A549 (cell line): ENCODE data around the gene PLEKHA5. TPM values are rescaled to one million over a fixed set of nuclear protein-coding genes. Genes with fewer than 3 reads are reported as not detected.
"Not testable (repeated sequence)": the region's sequence is repeated elsewhere in the genome, so short reads cannot be mapped to it uniquely, and the experiment has no call there.

ENCODE experiments used
- ATAC-seq, 2 experiments: fragments of 200-7000 bp in 1 of 2; fragments of >200 bp in 1 of 2; cut with Nextera tagmentation in 1 of 2; cut with Tn5 transposase in 1 of 2; 3 replicates each; pipeline versions ENCODE4 v1.8.0 to v1.9.1; 2018 to 2020; ENCODE audit warnings: mild to moderate bottlenecking in 1 of 2, moderate library complexity in 1 of 2
- CTCF ChIA-PET: fragments of 300-600 bp; sonication (Branson Sonifier 250); formaldehyde crosslinking; extraction: SDS; loops from one replicate; lab custom pipeline; 2021; ENCODE audit warnings: antibody characterized with exemption, inconsistent platforms; lab: Yijun Ruan, JAX
- POLR2A ChIA-PET: fragments of 350-600 bp; formaldehyde crosslinking; extraction: SDS; loops from one replicate; lab custom pipeline; 2021; ENCODE audit warnings: antibody characterized with exemption, inconsistent platforms; lab: Yijun Ruan, JAX
- DNase-seq, 2 experiments: peaks; one replicate each; pipeline versions ENCODE4 v3.0.0 to v3.0.0-alpha.2; 2011 to 2016; ENCODE audit warnings: low read depth in 1 of 2, low spot score in 1 of 2
- FAIRE-seq: peaks from 2 replicates; lab custom pipeline; 2011; peaks lifted over from hg19 to GRCh38; lab: Jason Lieb, UNC
- H3K27ac ChIP-seq, 2 experiments: fragments of >200 bp; sonication (Bioruptor Twin); formaldehyde crosslinking; 3 replicates each; pipeline ENCODE4 v1.5.1; 2016 to 2017
- H3K4me1 ChIP-seq: fragments of >200 bp; sonication (Bioruptor Twin); formaldehyde crosslinking; 3 replicates; pipeline ENCODE4 v1.6.1; 2016
- H3K4me2 ChIP-seq: fragments of >200 bp; sonication (Bioruptor Twin); formaldehyde crosslinking; 3 replicates; pipeline ENCODE4 v1.6.1; 2016
- H3K4me3 ChIP-seq: fragments of >200 bp; sonication (Bioruptor Twin); formaldehyde crosslinking; 3 replicates; pipeline ENCODE4 v1.5.1; 2016
- H3K9me3 ChIP-seq: fragments of >200 bp; sonication (Bioruptor Twin); formaldehyde crosslinking; 3 replicates; pipeline ENCODE4 v1.6.1; 2016
- BHLHE40 ChIP-seq: IDR thresholded peaks from 2 replicates; pipeline ENCODE4 v1.6.1; 2012; ENCODE audit warnings: low read depth, low read length, inconsistent platforms
- CBX8 ChIP-seq: fragments of 200-600 bp; sonication (generic); IDR thresholded peaks from 2 replicates; pipeline ENCODE4 v1.6.1; 2016
- CEBPB ChIP-seq, 2 experiments: fragments of >200 bp in 1 of 2; sonication (Bioruptor Twin) in 1 of 2; formaldehyde crosslinking in 1 of 2; IDR thresholded peaks; 2 replicates each; pipeline ENCODE4 v1.6.1; 2012 to 2016
- EHF ChIP-seq: fragments of 250-450 bp; sonication (Bioruptor Pico); IDR thresholded peaks from 2 replicates; pipeline ENCODE4 v1.5.0; 2020; ENCODE audit warnings: mild to moderate bottlenecking
- EHMT2 ChIP-seq: fragments of 200-600 bp; sonication (generic); IDR thresholded peaks from 2 replicates; pipeline ENCODE4 v1.6.1; 2016; ENCODE audit warnings: antibody characterized with exemption, low read depth, mild to moderate bottlenecking, moderate library complexity
- EP300 ChIP-seq, 2 experiments: fragments of >200 bp; sonication (Bioruptor Twin); formaldehyde crosslinking; IDR thresholded peaks; 2 replicates in 1 of 2; 3 replicates in 1 of 2; pipeline ENCODE4 v1.6.1; 2016 to 2017
- HOXB5 ChIP-seq: fragments of 250-450 bp; sonication (Bioruptor Pico); IDR thresholded peaks from 2 replicates; pipeline ENCODE4 v1.5.0; 2020; ENCODE audit warnings: mild to moderate bottlenecking, moderate library complexity
- JUN ChIP-seq, 2 experiments: fragments of >200 bp; sonication (Bioruptor Twin); formaldehyde crosslinking; IDR thresholded peaks; 2 replicates in 1 of 2; 3 replicates in 1 of 2; pipeline ENCODE4 v1.6.1; 2016 to 2017
- JUNB ChIP-seq: fragments of >200 bp; sonication (Bioruptor Twin); formaldehyde crosslinking; IDR thresholded peaks from 2 replicates; pipeline ENCODE4 v1.6.1; 2016
- KDM5A ChIP-seq: fragments of 200-600 bp; sonication (generic); IDR thresholded peaks from 2 replicates; pipeline ENCODE4 v1.6.1; 2016; ENCODE audit warnings: antibody characterized with exemption, mild to moderate bottlenecking
- MAFK ChIP-seq: fragments of 450-650 bp; IDR thresholded peaks from 2 replicates; pipeline ENCODE4 v1.6.1; 2014; ENCODE audit not compliant: partially characterized antibody
- NFE2L2 ChIP-seq: fragments of 150-350 bp; conservative IDR thresholded peaks from 2 replicates; pipeline ENCODE4 v1.6.1; 2014; ENCODE audit warnings: low read length
- POLR2A ChIP-seq: IDR thresholded peaks from 2 replicates; pipeline ENCODE4 v1.6.1; 2012; ENCODE audit warnings: mild to moderate bottlenecking, low read length
- POLR2AphosphoS2 ChIP-seq: conservative IDR thresholded peaks from 2 replicates; pipeline ENCODE4 v1.6.1; 2012; ENCODE audit warnings: low read length, improper control_type of control experiment, inconsistent platforms
- RARB ChIP-seq: fragments of 250-450 bp; sonication (Bioruptor Pico); IDR thresholded peaks from 2 replicates; pipeline ENCODE4 v1.8.0; 2021; ENCODE audit warnings: mild to moderate bottlenecking, moderate library complexity
- SREBF2 ChIP-seq: fragments of 450-650 bp; IDR thresholded peaks from 2 replicates; pipeline ENCODE4 v1.6.1; 2014; ENCODE audit warnings: mild to moderate bottlenecking, moderate library complexity
- TP53 ChIP-seq: fragments of 250-450 bp; sonication (Bioruptor Pico); IDR thresholded peaks from 2 replicates; pipeline ENCODE4 v1.5.0; 2021; ENCODE audit warnings: mild to moderate bottlenecking, moderate library complexity
- ZFP36 ChIP-seq: fragments of 450-650 bp; IDR thresholded peaks from 2 replicates; pipeline ENCODE4 v1.6.1; 2014; ENCODE audit warnings: borderline replicate concordance; ENCODE audit not compliant: partially characterized antibody
- WGBS: methylation state at CpG from one replicate; pipeline ENCODE4 v1.1.6; 2017; ENCODE audit errors: missing lambda C conversion rate; 5-methylcytosine and 5-hydroxymethylcytosine counted together
- polyA plus RNA-seq, 4 experiments: library from polyadenylated mRNA; depleted of rRNA in 3 of 4; stranded (reverse); fragments of >200 nt; fragmentation: RNase III in 1 of 4; extraction: RNeasy Plus Mini Kit Qiagen cat#74134 plus additional on column Dnase treatment in 1 of 4; gene quantifications; 2 replicates in 3 of 4; 3 replicates in 1 of 4; pipeline ENCODE4 v1.2.3, GENCODE V29; 2011 to 2017
- TF ChIP-seq, protein P1 (sequence below): IDR thresholded peaks from 2 replicates; pipeline ENCODE4 v1.6.1; 2012; ENCODE audit warnings: low read depth, borderline replicate concordance
- TF ChIP-seq, protein P2 (sequence below): fragments of 250-450 bp; sonication (Bioruptor Pico); IDR thresholded peaks from 2 replicates; pipeline ENCODE4 v1.5.0; 2021; ENCODE audit warnings: mild to moderate bottlenecking, moderate library complexity, borderline replicate concordance
- TF ChIP-seq, protein P3 (sequence below): IDR thresholded peaks from 2 replicates; pipeline ENCODE4 v1.6.1; 2012
- TF ChIP-seq, protein P4 (sequence below): IDR thresholded peaks from 2 replicates; pipeline ENCODE4 v1.6.1; 2012
- TF ChIP-seq, protein P5 (sequence below): fragments of >200 bp; sonication (Bioruptor Twin); formaldehyde crosslinking; IDR thresholded peaks from 2 replicates; pipeline ENCODE4 v1.6.1; 2016
- TF ChIP-seq, protein P6 (sequence below): fragments of 200-600 bp; sonication (generic); IDR thresholded peaks from 2 replicates; pipeline ENCODE4 v1.6.1; 2016; ENCODE audit warnings: antibody characterized with exemption, mild to moderate bottlenecking, moderate library complexity
- TF ChIP-seq, protein P7 (sequence below): fragments of >200 bp; sonication (Bioruptor Twin); formaldehyde crosslinking; IDR thresholded peaks from 3 replicates; pipeline ENCODE4 v1.5.1; 2016
- TF ChIP-seq, protein P8 (sequence below): fragments of 450-650 bp; IDR thresholded peaks from 2 replicates; pipeline ENCODE4 v1.6.1; 2014; ENCODE audit warnings: antibody characterized with exemption

Gene PLEKHA5
- polyA plus RNA-seq, 2 of the 4 experiments (the other 2 are of a cell fraction) = 7.6 to 13.2 TPM

DNA sequence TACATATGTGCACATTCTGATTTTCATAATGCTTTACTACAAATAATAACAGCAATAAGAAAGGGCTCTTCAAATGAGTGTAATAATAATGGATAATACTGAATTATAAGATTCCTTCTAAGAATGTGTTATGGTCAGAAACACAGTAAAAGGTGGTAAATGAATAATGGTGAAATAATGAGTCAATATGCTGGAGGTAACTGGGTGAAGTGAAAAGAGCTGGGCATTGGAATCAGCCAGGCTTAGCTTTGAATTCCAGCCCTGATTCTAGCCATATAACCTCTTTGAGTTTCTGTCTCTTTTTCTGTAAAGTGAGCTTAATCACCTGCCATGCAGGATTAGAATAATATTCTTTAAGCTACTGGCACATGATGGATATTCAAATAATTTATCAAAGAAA is 39.1 kb downstream of the PLEKHA5 start:
- no peak for TF ChIP-seq KDM5A
- TF ChIP-seq CBX8 = no peak
- TF ChIP-seq, protein P1, sequence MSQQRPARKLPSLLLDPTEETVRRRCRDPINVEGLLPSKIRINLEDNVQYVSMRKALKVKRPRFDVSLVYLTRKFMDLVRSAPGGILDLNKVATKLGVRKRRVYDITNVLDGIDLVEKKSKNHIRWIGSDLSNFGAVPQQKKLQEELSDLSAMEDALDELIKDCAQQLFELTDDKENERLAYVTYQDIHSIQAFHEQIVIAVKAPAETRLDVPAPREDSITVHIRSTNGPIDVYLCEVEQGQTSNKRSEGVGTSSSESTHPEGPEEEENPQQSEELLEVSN = no peak
- TF ChIP-seq, protein P2, sequence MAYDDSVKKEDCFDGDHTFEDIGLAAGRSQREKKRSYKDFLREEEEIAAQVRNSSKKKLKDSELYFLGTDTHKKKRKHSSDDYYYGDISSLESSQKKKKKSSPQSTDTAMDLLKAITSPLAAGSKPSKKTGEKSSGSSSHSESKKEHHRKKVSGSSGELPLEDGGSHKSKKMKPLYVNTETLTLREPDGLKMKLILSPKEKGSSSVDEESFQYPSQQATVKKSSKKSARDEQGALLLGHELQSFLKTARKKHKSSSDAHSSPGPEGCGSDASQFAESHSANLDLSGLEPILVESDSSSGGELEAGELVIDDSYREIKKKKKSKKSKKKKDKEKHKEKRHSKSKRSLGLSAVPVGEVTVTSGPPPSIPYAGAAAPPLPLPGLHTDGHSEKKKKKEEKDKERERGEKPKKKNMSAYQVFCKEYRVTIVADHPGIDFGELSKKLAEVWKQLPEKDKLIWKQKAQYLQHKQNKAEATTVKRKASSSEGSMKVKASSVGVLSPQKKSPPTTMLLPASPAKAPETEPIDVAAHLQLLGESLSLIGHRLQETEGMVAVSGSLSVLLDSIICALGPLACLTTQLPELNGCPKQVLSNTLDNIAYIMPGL (CRISPR knock-in tag) = no peak
- TF ChIP-seq, protein P3, sequence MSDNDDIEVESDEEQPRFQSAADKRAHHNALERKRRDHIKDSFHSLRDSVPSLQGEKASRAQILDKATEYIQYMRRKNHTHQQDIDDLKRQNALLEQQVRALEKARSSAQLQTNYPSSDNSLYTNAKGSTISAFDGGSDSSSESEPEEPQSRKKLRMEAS = no peak
- no peak for TF ChIP-seq EHF (CRISPR knock-in tag)
- TF ChIP-seq HOXB5 (CRISPR knock-in tag) = no peak
- TF ChIP-seq POLR2A = no peak
- TF ChIP-seq, protein P4, sequence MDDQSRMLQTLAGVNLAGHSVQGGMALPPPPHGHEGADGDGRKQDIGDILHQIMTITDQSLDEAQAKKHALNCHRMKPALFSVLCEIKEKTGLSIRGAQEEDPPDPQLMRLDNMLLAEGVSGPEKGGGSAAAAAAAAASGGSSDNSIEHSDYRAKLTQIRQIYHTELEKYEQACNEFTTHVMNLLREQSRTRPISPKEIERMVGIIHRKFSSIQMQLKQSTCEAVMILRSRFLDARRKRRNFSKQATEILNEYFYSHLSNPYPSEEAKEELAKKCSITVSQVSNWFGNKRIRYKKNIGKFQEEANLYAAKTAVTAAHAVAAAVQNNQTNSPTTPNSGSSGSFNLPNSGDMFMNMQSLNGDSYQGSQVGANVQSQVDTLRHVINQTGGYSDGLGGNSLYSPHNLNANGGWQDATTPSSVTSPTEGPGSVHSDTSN = no peak
- TF ChIP-seq MAFK = no peak
- TF ChIP-seq TP53 (CRISPR knock-in tag) = no peak
- TF ChIP-seq SREBF2 = no peak
- TF ChIP-seq, protein P5, sequence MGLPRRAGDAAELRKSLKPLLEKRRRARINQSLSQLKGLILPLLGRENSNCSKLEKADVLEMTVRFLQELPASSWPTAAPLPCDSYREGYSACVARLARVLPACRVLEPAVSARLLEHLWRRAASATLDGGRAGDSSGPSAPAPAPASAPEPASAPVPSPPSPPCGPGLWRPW = no peak
- no peak for TF ChIP-seq NFE2L2
- no peak for TF ChIP-seq ZFP36
- TF ChIP-seq, all 56 proteins: peak for 0
- DNase-seq (no peak), ATAC-seq (no peak), FAIRE-seq (no peak)
- Histone ChIP-seq H3K9me3 (no peaks in the 10 kb centered on the region), H3K4me2 (no peak overlapping the region), H3K4me3 (no peak overlapping the region), H3K27ac (no peak overlapping the region), H3K4me1 (peaks cover 5% of the 10 kb centered on the region; the same call in 1 of the 3 replicates)
- CTCF ChIA-PET = no interaction called here
- POLR2A ChIA-PET = no interaction called here

DNA sequence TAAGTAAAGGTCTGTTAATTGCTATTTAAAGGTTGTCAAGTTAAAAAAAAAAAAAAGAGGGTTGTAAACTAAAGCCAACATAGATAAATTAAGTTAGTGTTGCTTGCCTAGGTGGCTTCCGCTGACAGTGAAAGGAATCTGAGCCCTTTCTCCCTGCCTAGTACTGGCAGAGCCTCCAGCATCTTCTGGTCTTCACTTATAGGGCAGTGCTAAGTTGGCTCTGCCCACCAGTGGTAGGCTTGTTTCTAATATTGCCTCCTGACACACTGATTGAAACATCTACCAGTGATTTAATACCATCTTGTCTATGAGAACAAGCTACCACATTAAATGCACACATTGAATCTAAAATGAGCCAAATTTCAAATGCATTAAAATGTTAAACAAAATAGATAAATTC is 39.7 kb downstream of the PLEKHA5 start:
- FAIRE-seq = no peak
- no peak for DNase-seq
- TF ChIP-seq POLR2AphosphoS2 = no peak
- no peak for TF ChIP-seq ZFP36
- no peak for TF ChIP-seq EP300 (IDR thresholded peaks at IDR 0.05)
- TF ChIP-seq JUN (IDR thresholded peaks at IDR 0.05) = no peak
- no peak for TF ChIP-seq RARB (CRISPR knock-in tag)
- TF ChIP-seq, protein P6, sequence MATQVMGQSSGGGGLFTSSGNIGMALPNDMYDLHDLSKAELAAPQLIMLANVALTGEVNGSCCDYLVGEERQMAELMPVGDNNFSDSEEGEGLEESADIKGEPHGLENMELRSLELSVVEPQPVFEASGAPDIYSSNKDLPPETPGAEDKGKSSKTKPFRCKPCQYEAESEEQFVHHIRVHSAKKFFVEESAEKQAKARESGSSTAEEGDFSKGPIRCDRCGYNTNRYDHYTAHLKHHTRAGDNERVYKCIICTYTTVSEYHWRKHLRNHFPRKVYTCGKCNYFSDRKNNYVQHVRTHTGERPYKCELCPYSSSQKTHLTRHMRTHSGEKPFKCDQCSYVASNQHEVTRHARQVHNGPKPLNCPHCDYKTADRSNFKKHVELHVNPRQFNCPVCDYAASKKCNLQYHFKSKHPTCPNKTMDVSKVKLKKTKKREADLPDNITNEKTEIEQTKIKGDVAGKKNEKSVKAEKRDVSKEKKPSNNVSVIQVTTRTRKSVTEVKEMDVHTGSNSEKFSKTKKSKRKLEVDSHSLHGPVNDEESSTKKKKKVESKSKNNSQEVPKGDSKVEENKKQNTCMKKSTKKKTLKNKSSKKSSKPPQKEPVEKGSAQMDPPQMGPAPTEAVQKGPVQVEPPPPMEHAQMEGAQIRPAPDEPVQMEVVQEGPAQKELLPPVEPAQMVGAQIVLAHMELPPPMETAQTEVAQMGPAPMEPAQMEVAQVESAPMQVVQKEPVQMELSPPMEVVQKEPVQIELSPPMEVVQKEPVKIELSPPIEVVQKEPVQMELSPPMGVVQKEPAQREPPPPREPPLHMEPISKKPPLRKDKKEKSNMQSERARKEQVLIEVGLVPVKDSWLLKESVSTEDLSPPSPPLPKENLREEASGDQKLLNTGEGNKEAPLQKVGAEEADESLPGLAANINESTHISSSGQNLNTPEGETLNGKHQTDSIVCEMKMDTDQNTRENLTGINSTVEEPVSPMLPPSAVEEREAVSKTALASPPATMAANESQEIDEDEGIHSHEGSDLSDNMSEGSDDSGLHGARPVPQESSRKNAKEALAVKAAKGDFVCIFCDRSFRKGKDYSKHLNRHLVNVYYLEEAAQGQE = no peak
- TF ChIP-seq KDM5A = no peak
- TF ChIP-seq, protein P7, sequence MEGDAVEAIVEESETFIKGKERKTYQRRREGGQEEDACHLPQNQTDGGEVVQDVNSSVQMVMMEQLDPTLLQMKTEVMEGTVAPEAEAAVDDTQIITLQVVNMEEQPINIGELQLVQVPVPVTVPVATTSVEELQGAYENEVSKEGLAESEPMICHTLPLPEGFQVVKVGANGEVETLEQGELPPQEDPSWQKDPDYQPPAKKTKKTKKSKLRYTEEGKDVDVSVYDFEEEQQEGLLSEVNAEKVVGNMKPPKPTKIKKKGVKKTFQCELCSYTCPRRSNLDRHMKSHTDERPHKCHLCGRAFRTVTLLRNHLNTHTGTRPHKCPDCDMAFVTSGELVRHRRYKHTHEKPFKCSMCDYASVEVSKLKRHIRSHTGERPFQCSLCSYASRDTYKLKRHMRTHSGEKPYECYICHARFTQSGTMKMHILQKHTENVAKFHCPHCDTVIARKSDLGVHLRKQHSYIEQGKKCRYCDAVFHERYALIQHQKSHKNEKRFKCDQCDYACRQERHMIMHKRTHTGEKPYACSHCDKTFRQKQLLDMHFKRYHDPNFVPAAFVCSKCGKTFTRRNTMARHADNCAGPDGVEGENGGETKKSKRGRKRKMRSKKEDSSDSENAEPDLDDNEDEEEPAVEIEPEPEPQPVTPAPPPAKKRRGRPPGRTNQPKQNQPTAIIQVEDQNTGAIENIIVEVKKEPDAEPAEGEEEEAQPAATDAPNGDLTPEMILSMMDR = no peak
- no peak for TF ChIP-seq JUNB
- TF ChIP-seq CEBPB (IDR thresholded peaks at IDR 0.05) = no peak
- TF ChIP-seq, protein P8, sequence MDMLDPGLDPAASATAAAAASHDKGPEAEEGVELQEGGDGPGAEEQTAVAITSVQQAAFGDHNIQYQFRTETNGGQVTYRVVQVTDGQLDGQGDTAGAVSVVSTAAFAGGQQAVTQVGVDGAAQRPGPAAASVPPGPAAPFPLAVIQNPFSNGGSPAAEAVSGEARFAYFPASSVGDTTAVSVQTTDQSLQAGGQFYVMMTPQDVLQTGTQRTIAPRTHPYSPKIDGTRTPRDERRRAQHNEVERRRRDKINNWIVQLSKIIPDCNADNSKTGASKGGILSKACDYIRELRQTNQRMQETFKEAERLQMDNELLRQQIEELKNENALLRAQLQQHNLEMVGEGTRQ = no peak
- TF ChIP-seq BHLHE40 = no peak
- TF ChIP-seq EHMT2 = no peak
- H3K27ac ChIP-seq = no peak overlapping the region
- H3K9me3 ChIP-seq = no peaks in the 10 kb centered on the region
- CTCF ChIA-PET = no interaction called here
- H3K4me2 ChIP-seq = no peak overlapping the region
- no peak for ATAC-seq
- 93% methylated on average over 1 of the region's 1 CpG for WGBS
- no peak overlapping the region for H3K4me3 ChIP-seq
- peaks cover 5% of the 10 kb centered on the region; the same call in 1 of the 3 replicates for H3K4me1 ChIP-seq
- POLR2A ChIA-PET = no interaction called here

DNA sequence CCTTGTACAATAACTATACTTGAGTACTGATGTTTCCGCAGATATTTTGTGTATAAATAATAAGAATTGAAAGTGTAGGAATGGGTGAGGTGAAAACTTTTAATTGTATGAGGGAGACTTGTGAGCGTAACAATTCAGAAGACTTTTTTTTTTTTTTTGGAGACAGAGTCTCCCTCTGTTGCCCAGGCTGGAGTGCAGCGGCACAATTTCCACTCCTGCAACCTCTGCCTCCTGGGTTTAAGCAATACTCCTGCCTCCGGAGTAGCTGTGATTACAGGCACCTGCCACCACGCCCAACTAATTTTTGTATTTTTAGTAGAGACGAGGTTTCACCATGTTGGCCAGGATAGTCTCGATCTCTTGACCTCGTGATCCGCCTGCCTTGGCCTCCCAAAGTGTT is 40.8 kb downstream of the PLEKHA5 start:
- H3K27ac ChIP-seq, DNase-seq, POLR2A ChIA-PET, H3K4me1 ChIP-seq, H3K4me3 ChIP-seq, FAIRE-seq, H3K4me2 ChIP-seq, CTCF ChIA-PET, H3K9me3 ChIP-seq, ATAC-seq: not testable (repeated sequence)
- 93% methylated on average over 9 of the region's 9 CpGs for WGBS
